Endometrium (tissue), 2 donors: ENCODE data around the gene CFAP46.
"Not testable (repeated sequence)": the region's sequence is repeated elsewhere in the genome, so short reads cannot be mapped to it uniquely, and the experiment has no call there.

Experiments
- FAIRE-seq: peaks from 2 replicates; lab custom pipeline; 2012; peaks lifted over from hg19 to GRCh38; lab: Jason Lieb, UNC
- donor health status: control.
- donor health status: control.

CFAP46 gene

DNA sequence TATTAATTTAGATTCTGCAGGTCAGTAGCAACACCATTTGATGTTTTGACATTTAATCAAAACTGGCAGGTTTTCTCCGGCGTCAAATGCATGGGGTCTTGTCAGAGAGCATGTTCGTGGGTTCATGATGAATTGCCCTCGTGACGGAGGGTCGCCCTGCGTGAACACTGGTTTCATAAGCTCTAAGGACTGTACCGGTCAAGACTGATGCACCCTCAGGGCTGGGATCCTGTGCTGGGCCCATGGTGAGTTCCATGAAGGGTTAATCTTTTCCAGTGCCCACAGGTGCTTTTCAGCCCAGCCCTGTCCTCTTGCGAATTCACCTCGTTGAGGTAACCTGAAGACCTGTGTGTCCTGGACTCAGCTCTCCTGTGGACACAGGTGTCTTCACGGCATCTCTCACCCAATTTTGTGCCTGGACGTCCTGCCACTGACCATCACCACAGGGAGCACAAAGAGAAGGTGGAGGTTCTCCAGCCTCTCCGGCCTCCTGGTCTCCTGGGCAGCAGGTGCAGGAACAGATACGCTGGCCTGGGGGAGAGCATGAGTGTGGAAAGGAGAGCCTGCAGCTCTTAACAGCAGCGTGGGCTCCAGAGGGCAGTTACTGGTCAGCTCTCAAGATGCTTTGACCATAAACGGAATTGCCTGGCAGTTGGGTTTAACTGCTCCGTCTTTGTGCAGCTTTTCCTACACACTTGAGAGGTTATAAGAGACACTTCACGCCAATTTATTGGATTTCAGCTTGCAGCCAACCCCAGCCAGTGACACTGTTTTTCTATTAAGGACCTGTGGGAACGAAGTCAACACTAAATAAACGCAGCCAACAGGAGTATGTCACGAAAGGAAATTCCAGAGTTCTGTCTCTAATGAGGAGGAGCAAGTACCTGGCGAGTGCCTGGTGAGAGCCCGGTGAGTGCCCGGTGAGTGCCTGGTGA lies 37.4 kb upstream of the CFAP46 start:
- no peak for FAIRE-seq

- FAIRE-seq = no peak
Measured at GRCh38 chr10:132978542-132978941, 36.2 kb upstream of the CFAP46 start.

DNA sequence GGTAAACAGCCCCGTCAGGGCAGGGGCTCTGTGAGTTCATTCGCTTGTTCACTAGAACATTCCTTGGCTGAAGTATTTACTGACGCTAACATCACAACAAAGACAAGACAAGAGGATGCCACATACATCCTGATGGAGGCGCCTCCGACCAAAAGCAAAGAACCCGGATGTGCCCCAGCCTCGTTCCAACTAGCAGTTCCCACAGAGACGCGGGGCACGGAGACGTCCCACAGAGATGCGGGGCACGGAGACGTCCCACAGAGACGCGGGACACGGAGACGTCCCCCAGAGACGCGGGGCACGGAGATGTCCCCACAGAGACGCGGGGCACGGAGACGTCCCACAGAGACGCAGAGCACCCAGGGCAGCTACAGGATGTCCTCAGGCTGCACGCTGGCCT lies 35.4 kb upstream of the CFAP46 start:
- no peak for FAIRE-seq

DNA sequence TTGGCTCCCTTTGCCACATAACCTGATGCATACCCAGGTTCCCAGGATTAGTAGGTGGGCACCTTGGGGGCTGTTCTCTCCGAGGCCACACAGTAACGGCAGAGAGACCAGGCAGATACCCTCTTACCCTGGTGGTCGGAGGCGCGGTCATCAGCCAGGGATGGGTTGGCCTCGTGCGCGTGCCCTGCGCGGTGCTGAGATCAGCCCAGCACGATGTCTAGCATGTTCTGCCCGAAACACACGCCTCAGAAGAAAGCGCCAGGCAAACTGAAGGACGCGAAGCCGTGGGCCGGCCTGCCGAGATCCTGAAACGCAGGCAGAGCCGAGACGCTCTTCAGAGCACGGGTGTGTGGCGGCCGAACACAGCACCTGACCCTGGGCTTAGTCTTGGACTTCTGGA lies 34.7 kb upstream of the CFAP46 start:
- no peak for FAIRE-seq

- no peak for FAIRE-seq
Measured at GRCh38 chr10:132975831-132976682, 33.7 kb upstream of the CFAP46 start.

DNA sequence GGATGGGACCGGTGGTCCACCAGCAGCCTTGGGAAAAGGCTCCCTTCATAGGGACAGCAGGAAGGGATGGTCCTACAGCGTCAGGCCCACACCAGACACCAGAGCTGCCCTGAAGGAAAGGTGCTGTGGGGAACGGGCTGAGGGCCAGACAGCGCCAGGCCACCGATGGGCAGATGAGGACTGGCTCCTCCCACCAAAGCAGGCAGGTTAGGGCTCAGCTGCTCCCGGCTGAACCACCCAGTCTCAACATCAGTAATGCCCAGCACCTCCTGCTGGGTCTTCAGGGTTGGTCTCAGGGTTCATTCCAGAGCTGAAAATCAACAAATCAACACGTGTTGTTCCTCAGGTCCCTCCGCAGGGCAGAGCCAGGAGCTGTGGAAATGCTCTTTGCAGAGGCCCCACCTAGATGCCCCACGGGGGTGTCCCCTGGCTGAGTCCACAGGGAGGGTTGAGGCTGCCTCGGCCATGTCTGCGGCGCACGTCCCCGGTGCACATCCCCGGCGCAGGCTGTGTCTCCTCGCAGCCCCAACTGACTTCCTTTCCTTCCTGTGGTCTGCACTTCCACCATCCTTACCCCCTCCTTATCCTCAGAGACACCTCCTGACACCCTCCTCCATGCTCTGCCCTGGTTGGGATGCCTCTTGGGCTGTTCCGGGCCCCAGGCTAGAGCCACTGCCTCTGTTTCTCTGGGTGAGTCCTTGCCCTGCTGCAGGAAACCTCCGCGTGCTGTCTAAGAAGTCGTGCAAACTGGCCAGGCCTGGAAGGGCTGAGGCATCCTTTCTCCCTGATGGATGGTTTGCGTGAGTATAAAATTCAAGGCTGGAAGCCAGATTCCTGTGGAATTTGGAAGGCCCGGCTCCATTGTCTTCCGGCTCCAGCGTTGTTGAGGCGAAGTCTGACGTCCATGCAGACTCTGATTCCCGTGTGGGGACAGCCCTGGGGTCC lies 32.8 kb upstream of the CFAP46 start:
- no peak for FAIRE-seq

DNA sequence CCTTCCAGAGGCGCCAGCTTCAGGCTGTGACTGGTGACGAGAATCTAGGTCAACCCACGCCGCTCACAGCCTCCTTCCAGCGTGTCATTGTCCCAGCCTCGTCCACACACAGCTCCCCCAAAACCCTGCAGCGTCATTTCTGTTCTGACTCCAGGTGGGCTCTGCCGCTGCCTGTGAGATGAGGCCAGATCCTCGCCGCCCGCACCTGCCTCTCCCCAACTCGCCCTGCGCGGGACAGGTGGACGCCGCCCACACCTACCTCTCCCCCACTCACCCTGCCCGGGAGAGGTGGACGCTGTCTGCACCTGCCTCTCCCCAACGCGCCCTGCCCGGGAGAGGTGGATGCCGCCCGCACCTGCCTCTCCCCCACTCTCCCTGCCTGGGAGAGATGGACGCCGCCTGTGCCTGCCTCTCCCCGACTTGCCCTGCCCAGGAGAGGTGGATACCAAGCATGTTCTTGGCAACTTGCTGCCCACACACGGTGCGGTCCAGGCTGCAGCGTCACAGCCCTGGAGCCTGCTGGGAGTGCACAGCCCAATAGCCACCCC lies 32.0 kb upstream of the CFAP46 start:
- FAIRE-seq = no peak

DNA sequence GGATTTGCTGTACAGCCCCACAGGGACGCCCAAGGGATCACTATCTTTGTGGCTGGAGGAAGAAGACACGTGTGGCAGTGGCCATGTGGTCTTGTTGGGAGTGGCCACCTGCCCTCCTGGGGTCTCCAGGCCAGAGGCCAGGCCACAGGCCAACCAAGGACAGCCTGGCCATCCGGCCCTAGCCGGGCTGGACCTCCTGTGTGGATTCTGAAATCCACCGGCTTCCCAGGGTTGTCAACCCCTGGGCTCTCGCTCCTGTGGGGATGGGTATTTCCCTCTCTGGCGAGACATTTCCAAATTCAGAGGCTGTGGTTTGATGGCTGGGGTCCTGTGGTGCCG lies 31.5 kb upstream of the CFAP46 start:
- FAIRE-seq = no peak

DNA sequence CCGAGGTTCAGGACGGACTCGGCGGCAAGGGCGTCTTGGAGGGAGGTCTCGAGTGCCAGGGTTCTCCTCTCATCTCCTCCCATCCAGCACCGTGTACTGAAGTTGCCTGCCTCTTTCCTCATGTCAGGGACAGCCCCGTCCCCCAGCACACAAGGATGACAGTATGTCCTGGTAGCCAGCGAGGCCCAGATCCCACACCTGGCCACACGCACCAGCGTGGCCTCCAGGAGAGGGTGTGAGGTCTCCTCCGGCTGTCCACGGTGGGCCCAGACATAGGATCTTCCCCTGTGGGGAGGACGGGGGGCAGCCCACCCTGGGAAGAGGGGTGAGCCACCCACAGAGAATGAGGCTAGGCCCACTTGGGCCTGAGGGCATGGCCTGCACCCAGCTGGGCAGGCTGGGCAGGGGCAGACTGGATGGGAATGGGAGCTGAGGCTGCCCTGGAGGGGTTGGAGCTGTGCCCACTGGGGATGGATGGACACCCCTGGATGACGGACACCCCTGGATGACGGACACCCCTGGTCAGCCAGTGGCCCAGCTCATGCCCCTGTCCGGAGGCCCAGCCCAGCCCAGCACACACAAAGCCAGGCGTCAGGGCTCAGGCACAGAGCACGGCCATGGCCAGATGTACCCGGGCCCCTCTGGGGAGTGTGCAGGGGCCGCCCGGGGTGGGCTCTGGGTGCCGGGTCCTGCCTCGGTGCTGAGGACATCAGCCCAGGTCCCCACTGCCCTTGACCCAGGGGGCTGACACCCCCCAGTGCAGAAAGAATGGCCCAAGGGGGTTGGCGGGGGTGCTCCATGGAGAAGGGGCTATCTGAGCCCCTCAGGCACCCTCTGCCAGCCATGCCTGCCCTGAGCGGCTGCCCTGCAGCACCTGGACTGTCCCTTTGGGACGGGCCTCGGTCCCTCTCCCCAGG lies 30.9 kb upstream of the CFAP46 start:
- FAIRE-seq = no peak

GRCh38 chr10:132972149-132972985 lies 30.0 kb upstream of the CFAP46 start:
- FAIRE-seq = no peak

DNA sequence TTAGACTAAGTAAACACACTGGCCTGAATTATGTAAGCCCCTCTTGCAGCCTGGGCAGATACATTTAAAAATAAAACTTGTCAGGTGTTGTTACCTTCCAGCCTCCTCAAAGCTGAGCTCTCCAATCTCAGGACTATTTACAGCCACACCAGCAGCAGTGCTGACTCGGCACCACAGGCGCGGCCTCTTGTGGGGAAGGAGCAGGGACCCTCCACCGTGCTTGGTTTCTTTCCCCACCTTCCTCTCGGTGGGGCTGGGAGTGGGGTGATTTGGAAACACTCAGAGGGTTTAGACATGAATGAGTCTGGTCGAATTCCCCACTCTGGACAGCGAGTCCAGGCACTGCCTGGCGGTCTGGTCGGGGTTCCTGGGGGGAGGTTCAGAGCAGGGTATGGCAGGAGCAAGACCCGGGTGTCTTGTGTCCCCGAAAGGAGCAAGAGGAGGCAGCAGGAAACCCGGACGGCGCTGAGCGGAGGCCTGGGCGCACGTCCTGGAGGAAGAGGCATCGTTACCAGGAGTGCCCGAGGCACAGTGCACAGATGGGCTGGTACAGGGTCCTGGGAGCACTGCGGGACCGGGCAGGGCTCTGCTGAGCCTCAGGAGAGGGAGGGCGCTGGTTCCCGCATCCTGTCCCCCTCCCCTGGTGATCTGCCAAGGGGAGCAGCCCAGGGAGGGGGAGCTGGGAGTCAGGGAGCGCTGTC lies 29.2 kb upstream of the CFAP46 start:
- FAIRE-seq = no peak

GRCh38 chr10:132970641-132971438 lies 28.5 kb upstream of the CFAP46 start:
- no peak for FAIRE-seq

- FAIRE-seq = no peak
Measured at GRCh38 chr10:132967540-132967939, 25.2 kb upstream of the CFAP46 start.

- FAIRE-seq = no peak
Measured at GRCh38 chr10:132965411-132966057, 23.2 kb upstream of the CFAP46 start.

DNA sequence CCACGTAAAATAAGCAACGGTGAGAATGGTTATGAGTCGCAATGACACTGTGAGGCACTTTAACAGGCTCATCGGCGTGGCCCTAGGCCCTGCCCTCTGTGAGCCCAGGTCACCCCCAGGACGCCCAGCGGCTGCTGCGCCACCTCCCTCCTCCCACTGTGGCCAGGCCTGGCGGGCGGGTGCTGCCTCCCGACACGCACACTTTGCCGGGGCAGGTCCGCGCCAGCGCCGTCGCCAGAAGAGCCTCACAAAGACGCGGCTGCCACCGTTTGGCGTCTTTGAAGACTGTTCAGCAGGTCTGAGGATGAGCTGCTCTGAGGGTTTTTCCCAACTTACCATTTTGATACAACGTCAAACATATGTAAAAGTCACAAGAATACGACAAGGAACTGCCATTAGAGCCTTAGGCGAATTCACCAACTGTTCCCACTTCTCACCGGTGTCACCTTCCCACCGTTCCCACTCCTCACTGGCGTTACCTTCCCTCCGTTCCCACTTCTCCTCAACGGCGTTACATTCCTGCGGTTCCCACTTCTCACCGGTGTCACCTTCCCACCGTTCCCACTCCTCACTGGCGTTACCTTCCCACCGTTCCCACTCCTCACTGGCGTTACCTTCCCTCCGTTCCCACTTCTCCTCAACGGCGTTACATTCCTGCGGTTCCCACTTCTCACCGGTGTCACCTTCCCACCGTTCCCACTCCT lies 22.5 kb upstream of the CFAP46 start:
- FAIRE-seq = not testable (repeated sequence)

- no peak for FAIRE-seq
Measured at GRCh38 chr10:132964231-132964630, 21.9 kb upstream of the CFAP46 start.

DNA sequence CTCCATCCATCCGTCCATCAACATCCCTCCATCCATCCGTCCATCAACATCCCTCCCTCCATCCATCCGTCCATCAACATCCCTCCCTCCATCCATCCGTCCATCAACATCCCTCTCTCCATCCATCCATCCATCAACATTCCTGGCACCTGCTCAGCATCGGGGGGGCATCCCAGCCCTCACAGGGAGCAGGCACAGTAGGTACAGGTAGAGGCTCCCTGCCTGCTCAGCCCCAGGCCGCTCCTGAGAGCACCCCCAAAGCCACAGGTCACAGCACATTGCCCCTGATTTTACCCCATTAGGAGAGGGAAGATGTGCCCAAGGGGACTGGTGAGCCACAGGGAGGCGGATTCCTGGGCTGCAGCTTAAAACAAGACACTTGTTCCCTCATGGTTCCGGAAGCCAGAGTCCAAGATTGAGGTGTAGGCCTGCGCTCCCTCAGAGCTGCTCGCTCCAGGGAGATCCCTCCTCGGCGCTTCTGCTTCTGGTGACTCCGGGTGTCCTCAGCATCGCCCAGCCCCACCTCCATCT lies 21.1 kb upstream of the CFAP46 start:
- no peak for FAIRE-seq
